ENCODE measurements around the gene BICD2.

The BICD2 gene

GRCh38 chr9:92760070-92760469, 4.6 kb downstream of the BICD2 start:
- peaks cover 84% of the 10 kb centered on the region for H3K79me2 ChIP-seq (ENCODE audit: insufficient read depth, low read length)
- no peak overlapping the region for H3K27ac ChIP-seq (ENCODE audit: low read length)
- H3K4me1 ChIP-seq (ENCODE audit: insufficient read depth, low read length) = peaks cover 24% of the 10 kb centered on the region
- H3K27me3 ChIP-seq (ENCODE audit: insufficient read depth, low read length, poor library complexity) = no peaks in the 10 kb centered on the region
- H3K9ac ChIP-seq (ENCODE audit: low read depth, low read length) = no peak overlapping the region
- no peak for TF ChIP-seq EZH2 (IDR thresholded peaks at IDR 0.05; ENCODE audit: borderline replicate concordance, low read depth, low read length, severe bottlenecking)
- TF ChIP-seq, protein P1, sequence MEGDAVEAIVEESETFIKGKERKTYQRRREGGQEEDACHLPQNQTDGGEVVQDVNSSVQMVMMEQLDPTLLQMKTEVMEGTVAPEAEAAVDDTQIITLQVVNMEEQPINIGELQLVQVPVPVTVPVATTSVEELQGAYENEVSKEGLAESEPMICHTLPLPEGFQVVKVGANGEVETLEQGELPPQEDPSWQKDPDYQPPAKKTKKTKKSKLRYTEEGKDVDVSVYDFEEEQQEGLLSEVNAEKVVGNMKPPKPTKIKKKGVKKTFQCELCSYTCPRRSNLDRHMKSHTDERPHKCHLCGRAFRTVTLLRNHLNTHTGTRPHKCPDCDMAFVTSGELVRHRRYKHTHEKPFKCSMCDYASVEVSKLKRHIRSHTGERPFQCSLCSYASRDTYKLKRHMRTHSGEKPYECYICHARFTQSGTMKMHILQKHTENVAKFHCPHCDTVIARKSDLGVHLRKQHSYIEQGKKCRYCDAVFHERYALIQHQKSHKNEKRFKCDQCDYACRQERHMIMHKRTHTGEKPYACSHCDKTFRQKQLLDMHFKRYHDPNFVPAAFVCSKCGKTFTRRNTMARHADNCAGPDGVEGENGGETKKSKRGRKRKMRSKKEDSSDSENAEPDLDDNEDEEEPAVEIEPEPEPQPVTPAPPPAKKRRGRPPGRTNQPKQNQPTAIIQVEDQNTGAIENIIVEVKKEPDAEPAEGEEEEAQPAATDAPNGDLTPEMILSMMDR (IDR thresholded peaks at IDR 0.05; ENCODE audit: borderline replicate concordance, extremely low read depth, low read length, poor library complexity, severe bottlenecking) = no peak
- peaks cover 60% of the 10 kb centered on the region for H4K20me1 ChIP-seq (ENCODE audit: insufficient read depth, low read length)
- H3K4me3 ChIP-seq (ENCODE audit: low read depth in 1 of 2, low read length in 2 of 2) = no peak overlapping the region
- no peaks in the 10 kb centered on the region for H3K9me3 ChIP-seq (ENCODE audit: insufficient read depth, low read length, severe bottlenecking)
- H2AFZ ChIP-seq (ENCODE audit: low read depth, low read length) = no peak overlapping the region
- H3K4me2 ChIP-seq (ENCODE audit: insufficient read depth, low read length) = peak overlapping the region; percentile 22; the same call in 1 of the 2 replicates
- peaks cover 6% of the 10 kb centered on the region for H3K36me3 ChIP-seq (ENCODE audit: insufficient read depth, low read length)
- no peak for DNase-seq
- ATAC-seq (ENCODE audit: insufficient read depth, low read depth) = no peak

DNA sequence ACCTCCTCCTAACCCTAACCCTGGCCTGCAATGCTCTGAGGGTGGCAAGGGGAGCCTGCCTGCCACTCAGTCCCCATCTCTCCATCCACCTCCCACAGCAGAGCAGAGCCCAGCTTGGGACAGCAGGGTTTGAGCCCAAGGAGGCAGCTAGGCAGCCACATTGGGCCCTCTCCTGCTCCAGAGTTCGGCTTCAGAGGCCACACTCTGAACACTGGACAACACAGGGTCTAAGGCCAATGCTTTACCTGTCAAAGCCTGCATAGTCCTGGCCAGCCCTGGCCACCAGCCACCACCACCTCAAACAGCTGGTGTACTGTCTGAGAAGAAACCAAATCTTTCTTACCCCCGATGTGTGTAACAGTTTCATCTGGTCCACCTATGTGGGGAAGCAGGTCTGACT, 5.2 kb downstream of the BICD2 start:
- H4K20me1 ChIP-seq (ENCODE audit: insufficient read depth, low read length) = peaks cover 60% of the 10 kb centered on the region
- no peak overlapping the region for H3K4me2 ChIP-seq (ENCODE audit: insufficient read depth, low read length)

DNA sequence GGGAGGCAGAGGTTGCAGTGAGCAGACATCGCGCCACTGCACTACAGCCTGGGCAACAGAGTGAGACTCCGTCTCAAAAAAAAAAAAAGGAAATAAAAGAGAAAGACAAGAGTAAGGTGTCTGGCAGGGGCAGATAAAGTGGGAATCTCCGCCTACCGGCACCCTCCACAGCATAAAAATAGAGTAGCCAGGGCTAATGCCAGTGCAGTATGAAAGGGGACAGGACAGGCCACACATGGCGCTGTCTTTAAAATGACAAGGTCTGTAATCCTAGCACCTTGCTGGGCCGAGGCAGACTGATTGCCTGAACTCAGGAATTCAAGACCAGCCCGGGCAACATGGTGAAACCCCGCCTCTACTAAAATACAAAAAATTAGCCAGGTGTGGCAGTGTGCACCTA, 7.8 kb downstream of the BICD2 start:
- ATAC-seq (ENCODE audit: insufficient read depth, low read depth) = no peak
- H3K9me3 ChIP-seq (ENCODE audit: insufficient read depth, low read length, severe bottlenecking) = no peaks in the 10 kb centered on the region
- DNase-seq = no peak
- peaks cover 51% of the 10 kb centered on the region for H4K20me1 ChIP-seq (ENCODE audit: insufficient read depth, low read length)
- TF ChIP-seq, protein P1 (IDR thresholded peaks at IDR 0.05; ENCODE audit: borderline replicate concordance, extremely low read depth, low read length, poor library complexity, severe bottlenecking) = no peak
- no peak for TF ChIP-seq EZH2 (IDR thresholded peaks at IDR 0.05; ENCODE audit: borderline replicate concordance, low read depth, low read length, severe bottlenecking)
- H3K4me2 ChIP-seq (ENCODE audit: insufficient read depth, low read length) = no peak overlapping the region
- no peak overlapping the region for H3K9ac ChIP-seq (ENCODE audit: low read depth, low read length)
- peaks cover 80% of the 10 kb centered on the region for H3K79me2 ChIP-seq (ENCODE audit: insufficient read depth, low read length)
- peaks cover 16% of the 10 kb centered on the region for H3K4me1 ChIP-seq (ENCODE audit: insufficient read depth, low read length)
- H3K36me3 ChIP-seq (ENCODE audit: insufficient read depth, low read length) = peaks cover 6% of the 10 kb centered on the region
- H3K4me3 ChIP-seq (ENCODE audit: low read depth in 1 of 2, low read length in 2 of 2) = no peak overlapping the region
- H3K27me3 ChIP-seq (ENCODE audit: insufficient read depth, low read length, poor library complexity) = no peaks in the 10 kb centered on the region
- no peak overlapping the region for H2AFZ ChIP-seq (ENCODE audit: low read depth, low read length)
- no peak overlapping the region for H3K27ac ChIP-seq (ENCODE audit: low read length)

More for the DNA sequence above, 5.2 kb downstream of the BICD2 start:
- ATAC-seq (ENCODE audit: insufficient read depth, low read depth) = no peak
- H3K79me2 ChIP-seq (ENCODE audit: insufficient read depth, low read length) = peaks cover 82% of the 10 kb centered on the region
- H2AFZ ChIP-seq (ENCODE audit: low read depth, low read length) = no peak overlapping the region
- H3K4me3 ChIP-seq (ENCODE audit: low read depth in 1 of 2, low read length in 2 of 2) = no peak overlapping the region
- H3K4me1 ChIP-seq (ENCODE audit: insufficient read depth, low read length) = peaks cover 24% of the 10 kb centered on the region
- no peak for TF ChIP-seq EZH2 (IDR thresholded peaks at IDR 0.05; ENCODE audit: borderline replicate concordance, low read depth, low read length, severe bottlenecking)
- TF ChIP-seq, protein P1 (IDR thresholded peaks at IDR 0.05; ENCODE audit: borderline replicate concordance, extremely low read depth, low read length, poor library complexity, severe bottlenecking) = no peak
- H3K9me3 ChIP-seq (ENCODE audit: insufficient read depth, low read length, severe bottlenecking) = no peaks in the 10 kb centered on the region
- H3K9ac ChIP-seq (ENCODE audit: low read depth, low read length) = no peak overlapping the region
- H3K27me3 ChIP-seq (ENCODE audit: insufficient read depth, low read length, poor library complexity) = no peaks in the 10 kb centered on the region
- peaks cover 6% of the 10 kb centered on the region for H3K36me3 ChIP-seq (ENCODE audit: insufficient read depth, low read length)
- no peak overlapping the region for H3K27ac ChIP-seq (ENCODE audit: low read length)
- DNase-seq = no peak
